Activated CD8-positive, alpha-beta T cell treated with anti-CD3 and anti-CD28 coated beads, Interleukin-2, amount 10 ng/mL, durations not matched to agents 7 days and 5 days (primary cell): ENCODE measurements around the gene GTF2IRD1. TPM values are rescaled to one million over a fixed set of nuclear protein-coding genes. Genes with fewer than 3 reads are reported as not detected.
"Not testable (repeated sequence)": the region's sequence is repeated elsewhere in the genome, so short reads cannot be mapped to it uniquely, and the experiment has no call there.

Source experiments
- ATAC-seq: fragments of 150-1000 bp; cut with Tn5 transposase; one replicate; pipeline ENCODE4 v1.10.0; 2021; ENCODE audit warnings: moderate library complexity
- CTCF ChIA-PET: fragments of 350-600 bp; sonication (Branson Sonifier 250); formaldehyde crosslinking; loops from one replicate; lab custom pipeline; 2021; ENCODE audit warnings: antibody characterized with exemption; lab: Charles Lee
- POLR2A ChIA-PET: fragments of 350-600 bp; sonication (Branson Sonifier 250); formaldehyde crosslinking; loops from one replicate; lab custom pipeline; 2021; ENCODE audit warnings: antibody characterized with exemption; lab: Charles Lee
- DNase-seq: peaks from one replicate; pipeline ENCODE4 v3.0.0-alpha.2; 2020
- H3K27ac Mint-ChIP-seq: one replicate; pipeline ENCODE4 v1.8.0; 2021; ENCODE audit warnings: mild to moderate bottlenecking, mixed read lengths
- H3K27me3 Mint-ChIP-seq: one replicate; pipeline ENCODE4 v1.8.0; 2021; ENCODE audit warnings: low read depth, mixed read lengths
- H3K36me3 Mint-ChIP-seq: one replicate; pipeline ENCODE4 v1.8.0; 2021; ENCODE audit warnings: low read depth, mixed read lengths
- H3K4me1 Mint-ChIP-seq: one replicate; pipeline ENCODE4 v1.8.0; 2021; ENCODE audit warnings: low read depth, mixed read lengths
- H3K4me3 Mint-ChIP-seq: one replicate; pipeline ENCODE4 v1.8.0; 2021; ENCODE audit warnings: mild to moderate bottlenecking, mixed read lengths
- H3K9me3 Mint-ChIP-seq: one replicate; pipeline ENCODE4 v1.8.0; 2022; ENCODE audit warnings: mixed read lengths; ENCODE audit not compliant: insufficient read depth
- total RNA-seq, 2 experiments: library from RNA; stranded (reverse); gene quantifications; one replicate each; pipeline ENCODE4 v1.2.3, GENCODE V29; 2021

GTF2IRD1 gene
- total RNA-seq, 2 experiments from 2014 or later: not detected

DNA sequence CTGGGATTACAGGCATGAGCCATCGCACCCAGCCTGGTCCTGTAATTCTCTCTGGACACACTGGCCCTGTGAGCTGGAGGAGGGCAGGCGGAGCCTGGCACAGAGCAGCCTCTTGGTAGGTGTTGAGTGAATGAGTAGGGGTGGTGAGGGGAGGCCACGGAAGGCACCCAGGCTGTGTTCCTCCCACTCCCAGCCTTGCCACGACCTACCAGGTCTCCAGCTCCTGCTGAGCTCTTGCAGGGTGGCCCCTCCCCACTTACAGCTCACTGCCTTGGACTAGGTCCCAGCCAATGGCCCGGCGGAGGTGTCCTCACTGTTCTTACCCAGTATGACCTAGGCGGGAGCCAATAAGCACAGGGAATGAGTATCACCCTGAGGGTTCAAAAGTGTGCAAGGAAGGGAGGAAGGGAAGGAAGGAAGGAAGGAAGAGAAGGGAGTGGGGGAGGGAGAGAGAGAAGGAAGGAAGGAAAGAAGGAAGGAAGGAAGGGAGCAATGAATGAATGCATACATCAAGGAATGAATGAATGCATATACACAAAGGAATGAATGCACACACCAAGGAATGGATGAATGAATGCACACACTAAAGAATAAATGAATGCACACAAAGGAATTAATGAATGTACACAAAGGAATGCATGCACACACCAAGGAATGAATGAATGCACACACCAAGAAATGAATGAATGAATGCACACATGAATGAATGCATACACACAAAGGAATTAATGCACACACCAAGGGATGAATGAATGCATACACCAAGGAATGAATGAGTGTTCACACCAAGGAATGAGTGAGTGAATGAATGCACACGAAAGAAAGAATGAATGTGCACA is 45.5 kb downstream of the GTF2IRD1 start:
- no peak for ATAC-seq
- Mint-ChIP-seq H3K4me3 (no peak overlapping the region), H3K9me3 (no peaks in the 10 kb centered on the region), H3K27me3 (no peaks in the 10 kb centered on the region), H3K4me1 (no peaks in the 10 kb centered on the region), H3K36me3 (no peaks in the 10 kb centered on the region), H3K27ac (no peak overlapping the region)
- POLR2A ChIA-PET: no interaction called here
- CTCF ChIA-PET: no interaction called here
- no peak for DNase-seq

DNA sequence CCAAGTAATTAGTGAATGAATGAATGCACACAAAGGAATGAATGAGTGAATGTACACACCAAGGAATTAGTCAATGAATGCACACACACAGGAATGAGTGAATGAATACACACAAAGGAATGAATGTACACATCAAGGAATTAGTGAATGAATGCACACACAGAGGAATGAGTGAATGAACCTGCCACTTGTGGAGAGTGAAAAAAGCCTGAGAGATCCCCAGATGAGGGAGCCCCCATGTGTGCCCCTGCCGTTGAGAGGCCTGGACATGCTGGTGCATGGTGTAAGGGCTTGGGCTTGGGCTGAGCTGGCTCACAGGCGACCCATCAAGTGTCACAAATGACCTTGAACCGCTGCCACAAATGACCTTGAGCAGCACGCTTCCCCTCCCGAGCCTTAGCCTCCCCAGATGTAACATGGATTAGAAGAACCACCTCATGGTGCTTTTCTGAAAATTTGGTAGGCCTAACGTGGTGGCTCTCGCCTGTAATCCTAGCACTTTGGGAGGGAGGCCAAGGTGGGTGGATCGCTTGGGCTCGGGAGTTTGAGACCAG is 46.2 kb downstream of the GTF2IRD1 start:
- H3K4me3 Mint-ChIP-seq: no peak overlapping the region
- no peak overlapping the region for H3K27ac Mint-ChIP-seq
- H3K27me3 Mint-ChIP-seq: no peaks in the 10 kb centered on the region
- H3K9me3 Mint-ChIP-seq: no peaks in the 10 kb centered on the region
- ATAC-seq (no peak), DNase-seq (no peak)
- ChIA-PET CTCF (no interaction called here), POLR2A (no interaction called here)
- no peaks in the 10 kb centered on the region for H3K36me3 Mint-ChIP-seq
- H3K4me1 Mint-ChIP-seq: no peaks in the 10 kb centered on the region

DNA sequence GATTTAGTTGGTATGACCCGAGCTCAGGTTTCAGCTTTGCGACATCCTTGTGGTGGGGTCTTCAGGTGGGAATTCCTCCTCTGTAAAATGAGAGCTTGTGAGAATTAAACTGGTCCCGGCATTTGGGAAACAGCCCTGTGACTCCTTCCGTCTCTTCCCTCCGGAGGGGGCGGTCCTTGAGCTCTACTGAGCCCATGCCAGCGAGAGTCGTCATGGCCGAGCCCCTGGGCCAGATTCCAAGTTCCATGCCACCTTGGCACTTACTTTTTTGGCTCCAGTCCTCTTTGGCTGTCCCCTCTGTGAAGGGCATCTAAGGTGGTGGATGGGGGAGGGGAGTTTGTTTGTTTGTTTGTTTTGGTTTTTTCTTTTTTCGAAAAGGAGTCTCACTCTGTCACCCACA is 47.6 kb downstream of the GTF2IRD1 start:
- Mint-ChIP-seq H3K9me3 (no peaks in the 10 kb centered on the region), H3K4me3 (no peak overlapping the region), H3K27ac (no peak overlapping the region), H3K27me3 (no peaks in the 10 kb centered on the region), H3K4me1 (no peaks in the 10 kb centered on the region), H3K36me3 (no peaks in the 10 kb centered on the region)
- CTCF ChIA-PET: interaction anchor here (0.7 to 1.2 kb wide), 2 partner anchors 65 to 295 kb away, joined by 3 read pairs; no protein-coding TSS in a partner anchor
- DNase-seq (no peak), ATAC-seq (no peak)
- POLR2A ChIA-PET: no interaction called here

- Mint-ChIP-seq H3K36me3 (no peaks in the 10 kb centered on the region), H3K27me3 (no peaks in the 10 kb centered on the region), H3K4me1 (no peaks in the 10 kb centered on the region), H3K4me3 (no peak overlapping the region), H3K27ac (no peak overlapping the region), H3K9me3 (no peaks in the 10 kb centered on the region)
- DNase-seq (no peak), ATAC-seq (no peak)
- ChIA-PET CTCF (interaction anchor here (1.1 to 1.2 kb wide), 2 partner anchors 64 to 296 kb away, joined by 3 read pairs; no protein-coding TSS in a partner anchor), POLR2A (no interaction called here)
Measured at GRCh38 chr7:74502216-74502891, 48.6 kb downstream of the GTF2IRD1 start.

DNA sequence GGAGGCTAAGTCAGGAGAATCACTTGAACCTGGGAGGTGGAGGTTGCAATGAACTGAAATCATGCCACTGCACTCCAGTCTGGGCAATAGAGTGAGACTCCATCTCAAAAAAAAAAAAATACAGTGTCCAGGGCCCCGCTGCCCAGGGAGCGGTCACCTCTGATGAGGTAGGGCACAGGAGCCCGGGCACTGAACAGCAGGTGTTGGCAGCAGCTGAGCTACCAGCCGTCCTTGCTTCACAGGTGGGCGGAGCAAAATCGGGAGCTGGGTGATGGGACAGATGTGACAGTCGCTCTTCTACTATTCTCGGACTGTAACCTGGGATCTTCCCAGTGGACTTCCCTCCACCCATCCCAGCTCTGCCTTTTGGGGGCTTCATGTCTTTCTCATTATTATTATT is 49.4 kb downstream of the GTF2IRD1 start:
- POLR2A ChIA-PET: no interaction called here
- CTCF ChIA-PET: interaction anchor here (1.1 kb wide), 1 partner anchor 297 kb away, joined by 3 read pairs; no protein-coding TSS in a partner anchor
- Mint-ChIP-seq H3K4me3 (no peak overlapping the region), H3K27ac (no peak overlapping the region), H3K9me3 (no peaks in the 10 kb centered on the region), H3K4me1 (no peaks in the 10 kb centered on the region), H3K36me3 (no peaks in the 10 kb centered on the region), H3K27me3 (no peaks in the 10 kb centered on the region)
- DNase-seq (no peak), ATAC-seq (no peak)

- H3K27me3 Mint-ChIP-seq: no peaks in the 10 kb centered on the region
- CTCF ChIA-PET: no interaction called here
Measured at GRCh38 chr7:74503943-74504342, 50.2 kb downstream of the GTF2IRD1 start.

DNA sequence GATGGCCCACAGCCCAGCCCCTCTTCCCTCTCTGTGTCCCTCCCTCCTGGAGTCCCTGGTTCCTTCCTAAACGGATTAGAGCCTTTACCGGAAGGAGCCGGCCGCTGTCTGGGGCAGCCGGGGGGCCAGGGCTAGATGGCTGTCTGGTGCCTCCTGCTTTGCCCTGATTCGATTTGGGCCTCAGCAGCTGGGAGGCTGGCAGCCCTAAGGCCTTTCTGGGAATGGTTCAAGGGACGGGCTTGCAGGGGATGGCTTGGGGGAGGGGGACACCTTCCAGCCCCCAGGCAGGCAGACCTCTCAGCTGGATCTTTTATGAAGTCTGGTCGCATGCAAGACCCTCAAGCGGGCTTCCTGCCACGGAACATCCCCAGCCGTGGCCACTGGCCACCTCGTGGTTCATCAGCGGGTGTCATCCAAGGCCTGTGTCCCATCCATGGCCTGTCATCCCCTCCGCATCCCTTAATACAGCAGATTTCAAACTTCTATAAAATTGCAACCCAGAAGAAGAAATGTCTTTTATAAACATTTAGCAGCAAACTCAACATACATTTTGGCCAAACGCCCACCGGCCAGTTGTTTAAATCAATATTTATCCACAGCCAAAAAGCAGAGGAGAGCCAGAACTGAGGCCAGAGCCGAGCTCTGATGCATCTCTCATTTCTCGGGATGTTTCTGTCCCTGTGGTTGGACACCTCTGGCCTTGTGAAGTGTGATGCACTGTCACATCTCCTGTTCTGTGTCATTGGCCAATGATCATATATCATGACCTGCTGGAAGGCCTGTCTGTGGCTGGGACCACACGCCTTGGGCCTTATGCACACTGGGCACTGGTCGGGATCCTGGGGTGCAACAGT is 52.0 kb downstream of the GTF2IRD1 start:
- ATAC-seq: no peak
- POLR2A ChIA-PET: no interaction called here
- H3K36me3 Mint-ChIP-seq: no peaks in the 10 kb centered on the region
- no peaks in the 10 kb centered on the region for H3K27me3 Mint-ChIP-seq
- H3K4me1 Mint-ChIP-seq: no peaks in the 10 kb centered on the region
- no peaks in the 10 kb centered on the region for H3K9me3 Mint-ChIP-seq
- no peak overlapping the region for H3K4me3 Mint-ChIP-seq
- no peak for DNase-seq
- CTCF ChIA-PET: no interaction called here
- no peak overlapping the region for H3K27ac Mint-ChIP-seq

More at GRCh38 chr7:74503943-74504342, 50.2 kb downstream of the GTF2IRD1 start:
- no peak overlapping the region for H3K4me3 Mint-ChIP-seq
- DNase-seq (no peak), ATAC-seq (no peak)
- POLR2A ChIA-PET: no interaction called here
- no peak overlapping the region for H3K27ac Mint-ChIP-seq
- H3K4me1 Mint-ChIP-seq: no peaks in the 10 kb centered on the region
- H3K36me3 Mint-ChIP-seq: no peaks in the 10 kb centered on the region
- H3K9me3 Mint-ChIP-seq: no peaks in the 10 kb centered on the region

- CTCF ChIA-PET: no interaction called here
- Mint-ChIP-seq H3K4me3 (no peak overlapping the region), H3K27me3 (no peaks in the 10 kb centered on the region), H3K9me3 (no peaks in the 10 kb centered on the region), H3K36me3 (no peaks in the 10 kb centered on the region), H3K27ac (no peak overlapping the region), H3K4me1 (no peaks in the 10 kb centered on the region)
- POLR2A ChIA-PET: no interaction called here
- DNase-seq (no peak), ATAC-seq (no peak)
Measured at GRCh38 chr7:74506325-74506724, 52.6 kb downstream of the GTF2IRD1 start.

- no peaks in the 10 kb centered on the region for H3K9me3 Mint-ChIP-seq
- DNase-seq (no peak), ATAC-seq (no peak)
- no peaks in the 10 kb centered on the region for H3K36me3 Mint-ChIP-seq
- POLR2A ChIA-PET: no interaction called here
- H3K27ac Mint-ChIP-seq: no peak overlapping the region
- H3K4me1 Mint-ChIP-seq: no peaks in the 10 kb centered on the region
- H3K27me3 Mint-ChIP-seq: no peaks in the 10 kb centered on the region
- H3K4me3 Mint-ChIP-seq: no peak overlapping the region
- CTCF ChIA-PET: no interaction called here
Measured at GRCh38 chr7:74507538-74508319, 54.0 kb downstream of the GTF2IRD1 start.

- H3K27ac Mint-ChIP-seq, H3K27me3 Mint-ChIP-seq, H3K4me1 Mint-ChIP-seq, H3K9me3 Mint-ChIP-seq, H3K36me3 Mint-ChIP-seq, DNase-seq, ATAC-seq, POLR2A ChIA-PET, CTCF ChIA-PET, H3K4me3 Mint-ChIP-seq: not testable (repeated sequence)
Measured at GRCh38 chr7:74509453-74509852, 55.7 kb downstream of the GTF2IRD1 start.

DNA sequence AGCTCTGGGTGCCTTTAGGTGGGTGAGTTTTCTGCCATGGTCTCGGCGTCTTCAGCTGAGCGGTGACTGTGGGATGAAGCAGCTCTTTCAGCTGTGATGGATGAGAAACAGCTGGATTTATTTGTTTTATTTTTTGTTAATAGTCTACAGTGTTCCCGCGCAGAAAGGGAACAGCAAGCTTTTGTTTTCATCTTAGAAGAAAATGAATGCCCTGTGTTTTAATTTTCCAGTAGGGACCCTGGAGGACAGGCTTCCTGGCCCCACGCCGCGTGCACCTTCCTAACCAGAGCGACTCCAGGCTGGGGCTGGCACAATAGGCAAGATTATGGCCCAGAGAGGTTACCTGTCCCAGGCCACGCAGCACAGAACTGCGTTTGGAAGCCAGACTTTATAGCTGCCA is 57.6 kb downstream of the GTF2IRD1 start:
- no peak for ATAC-seq
- ChIA-PET POLR2A (no interaction called here), CTCF (no interaction called here)
- DNase-seq: no peak
- H3K36me3 Mint-ChIP-seq: no peaks in the 10 kb centered on the region
- H3K4me1 Mint-ChIP-seq: no peaks in the 10 kb centered on the region
- no peak overlapping the region for H3K27ac Mint-ChIP-seq
- H3K27me3 Mint-ChIP-seq: no peaks in the 10 kb centered on the region
- no peak overlapping the region for H3K4me3 Mint-ChIP-seq
- no peaks in the 10 kb centered on the region for H3K9me3 Mint-ChIP-seq
